COLO668 (cell line): Measurements from ENCODE around the gene ICA1.
"Not testable (repeated sequence)": the region's sequence is repeated elsewhere in the genome, so short reads cannot be mapped to it uniquely, and the experiment has no call there.

ENCODE experiments used
- DNase-seq: peaks from one replicate; lab custom pipeline; 2025; ENCODE audit not compliant: unreplicated experiment; lab: John Stamatoyannopoulos, UW

Gene ICA1

DNA sequence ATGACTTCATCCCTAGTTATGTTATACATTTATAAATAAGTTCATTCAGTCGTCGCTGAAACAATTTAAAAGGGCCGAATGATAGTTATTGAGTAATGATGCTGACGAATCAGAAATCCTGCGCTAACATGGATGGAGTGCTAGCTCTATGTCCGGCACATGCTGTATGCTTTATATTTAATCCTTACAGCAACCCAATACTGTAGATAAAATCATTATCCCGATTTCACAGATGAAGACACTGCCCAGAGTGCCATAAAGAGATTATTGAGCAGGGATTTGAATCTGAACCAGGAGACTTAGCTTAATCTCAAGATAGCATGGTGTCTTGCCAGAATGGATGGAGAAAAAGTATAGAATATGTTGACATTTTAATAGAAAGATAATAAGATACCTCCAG is 1.1 kb upstream of the ICA1 start:
- DNase-seq, result no peak

GRCh38 chr7:8260871-8261694 is 884 bp downstream of the ICA1 start:
- peak; percentile 85 for DNase-seq

DNA sequence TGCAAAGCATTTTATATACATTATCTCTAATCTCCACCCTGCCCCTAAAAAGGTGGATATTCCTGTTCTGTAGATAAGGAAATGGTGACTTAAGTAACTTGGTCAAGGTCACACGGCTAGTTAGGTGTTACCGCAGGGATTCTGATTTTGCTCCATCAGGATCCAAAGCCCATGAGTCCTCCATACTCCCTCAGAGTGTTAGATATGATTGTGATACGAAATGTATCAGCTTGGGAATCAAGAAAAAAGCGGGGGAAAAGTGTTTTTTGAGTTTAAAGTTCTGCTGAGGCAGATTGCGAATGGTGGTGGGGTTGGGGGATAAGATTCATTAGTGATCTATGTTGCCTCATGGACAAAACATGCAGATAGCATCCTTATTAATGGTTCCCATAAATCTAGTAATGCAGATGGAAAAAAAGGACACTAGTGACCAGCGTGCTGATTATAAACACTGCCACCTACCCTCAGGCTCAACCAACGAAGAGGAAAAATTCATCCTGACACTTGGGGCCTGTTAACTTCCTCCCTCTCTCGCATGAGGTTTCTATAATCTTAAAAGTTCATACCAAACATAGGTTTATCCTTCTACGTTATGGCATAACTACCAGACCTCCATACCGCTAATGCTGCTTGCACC is 2.3 kb downstream of the ICA1 start:
- DNase-seq, result no peak

DNA sequence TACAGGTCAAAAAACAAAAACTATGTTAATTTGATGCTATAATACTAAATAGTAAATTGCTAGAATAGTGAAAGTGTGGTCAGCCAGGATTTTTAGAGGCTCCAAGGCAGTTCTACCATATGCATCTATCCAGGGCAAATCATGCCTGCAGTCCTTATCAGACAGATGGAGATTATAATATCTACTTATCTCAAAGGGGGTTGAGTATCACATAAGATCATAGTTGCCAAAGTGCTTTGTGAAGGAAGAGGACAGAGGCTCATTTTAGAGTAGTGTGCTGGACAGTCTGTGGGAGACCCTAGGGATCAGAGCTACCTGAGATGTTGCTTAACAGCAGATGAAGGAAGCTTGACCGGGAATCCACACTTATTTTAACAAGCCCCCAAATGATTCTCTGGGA is 3.2 kb downstream of the ICA1 start:
- no peak for DNase-seq

DNA sequence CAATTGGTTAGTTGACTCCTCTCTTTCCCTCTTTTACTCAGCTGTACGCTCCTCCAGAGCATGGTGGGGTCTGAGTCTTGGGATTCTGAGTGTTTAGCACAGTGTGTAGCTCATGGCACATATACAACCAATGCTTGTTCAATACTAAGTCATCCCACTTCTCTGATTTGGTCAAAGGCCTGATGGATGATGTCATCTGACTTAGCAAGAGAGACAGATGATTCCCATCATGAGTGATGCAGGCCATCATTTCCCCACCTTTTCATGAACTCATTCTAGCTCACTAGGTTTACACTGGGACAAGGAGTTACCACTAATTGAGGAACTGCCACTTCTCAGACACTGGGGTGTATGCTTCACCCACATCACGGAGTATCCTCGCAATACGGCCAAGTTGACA is 3.8 kb downstream of the ICA1 start:
- no peak for DNase-seq

- no peak for DNase-seq
Observed at GRCh38 chr7:8255680-8256655, 6.0 kb downstream of the ICA1 start.

DNA sequence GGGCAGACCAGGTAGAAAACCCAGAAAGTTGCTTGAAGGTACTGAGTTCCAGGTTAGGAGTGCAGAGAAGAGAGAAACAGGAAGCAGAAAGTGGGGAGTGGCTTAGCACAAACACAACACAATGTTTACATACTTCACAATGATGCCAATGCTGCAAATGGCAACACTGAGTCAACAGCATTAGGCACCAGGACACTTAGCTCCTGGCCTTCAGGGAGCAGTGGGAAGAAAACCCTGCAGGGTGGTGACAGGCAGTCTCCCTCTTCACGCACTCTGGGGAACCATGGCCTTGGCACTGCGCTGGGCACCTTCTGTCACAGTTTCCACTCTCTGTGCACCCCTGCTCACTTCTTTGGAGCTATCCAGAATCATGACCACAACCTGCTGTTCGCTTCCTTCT is 7.3 kb downstream of the ICA1 start:
- peak; percentile 50 for DNase-seq

GRCh38 chr7:8254215-8254614 is 7.8 kb downstream of the ICA1 start:
- DNase-seq, result no peak

- DNase-seq, result no peak
Observed at GRCh38 chr7:8251195-8251594, 10.8 kb downstream of the ICA1 start.

DNA sequence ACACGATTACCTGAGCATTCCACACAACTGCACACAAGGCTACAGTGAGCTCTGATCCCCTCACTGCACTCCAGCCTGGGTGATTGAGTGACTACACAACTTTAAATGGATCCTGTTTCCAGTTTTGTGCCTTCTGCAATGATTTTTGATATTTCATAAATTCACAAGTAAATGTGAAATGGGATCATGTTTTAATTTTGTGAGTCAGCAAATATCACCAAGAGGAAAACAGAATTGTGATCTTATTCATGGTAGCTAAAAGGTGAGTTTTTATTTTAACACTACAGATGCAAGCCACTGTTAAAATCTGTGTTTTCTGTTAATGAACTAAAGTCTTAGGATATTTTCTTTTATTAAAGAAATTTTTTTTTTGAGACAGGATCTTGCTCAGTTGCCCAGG is 11.4 kb downstream of the ICA1 start:
- no peak for DNase-seq

- DNase-seq, result no peak
Observed at GRCh38 chr7:8249121-8249520, 12.8 kb downstream of the ICA1 start.

- no peak for DNase-seq
Observed at GRCh38 chr7:8246020-8246419, 15.9 kb downstream of the ICA1 start.

DNA sequence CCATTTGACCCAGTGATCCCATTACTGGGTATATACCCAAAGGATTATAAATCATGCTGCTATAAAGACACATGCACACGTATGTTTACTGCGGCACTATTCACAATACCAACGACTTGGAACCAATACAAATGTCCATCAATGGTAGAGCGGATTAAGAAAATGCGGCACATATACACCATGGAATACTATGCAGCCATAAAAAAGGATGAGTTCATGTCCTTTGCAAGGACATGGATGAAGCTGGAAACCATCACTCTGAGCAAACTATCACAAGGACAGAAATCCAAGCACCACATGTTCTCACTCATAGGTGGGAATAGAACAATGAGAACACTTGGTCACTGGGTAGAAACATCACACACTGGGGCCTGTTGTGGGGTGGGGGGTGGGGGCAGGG is 16.9 kb downstream of the ICA1 start:
- not testable (repeated sequence) for DNase-seq

DNA sequence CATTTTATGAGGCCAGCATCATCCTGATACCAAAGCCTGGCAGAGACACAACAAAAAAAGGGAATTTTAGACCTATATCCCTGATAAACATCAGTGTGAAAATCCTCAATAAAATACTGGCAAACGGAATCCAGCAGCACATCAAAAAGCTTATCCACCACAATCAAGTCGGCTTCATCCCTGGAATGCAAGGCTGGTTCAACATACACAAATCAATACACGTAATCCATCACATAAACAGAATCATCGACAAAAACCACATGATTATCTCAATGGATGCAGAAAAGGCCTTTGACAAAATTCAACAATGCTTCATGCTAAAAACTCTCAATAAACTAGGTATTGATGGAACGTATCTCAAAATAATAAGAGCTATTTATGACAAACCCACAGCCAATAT is 18.9 kb downstream of the ICA1 start:
- DNase-seq, result not testable (repeated sequence)

- peak; percentile 78 for DNase-seq
Observed at GRCh38 chr7:8239702-8240362, 22.1 kb downstream of the ICA1 start.

DNA sequence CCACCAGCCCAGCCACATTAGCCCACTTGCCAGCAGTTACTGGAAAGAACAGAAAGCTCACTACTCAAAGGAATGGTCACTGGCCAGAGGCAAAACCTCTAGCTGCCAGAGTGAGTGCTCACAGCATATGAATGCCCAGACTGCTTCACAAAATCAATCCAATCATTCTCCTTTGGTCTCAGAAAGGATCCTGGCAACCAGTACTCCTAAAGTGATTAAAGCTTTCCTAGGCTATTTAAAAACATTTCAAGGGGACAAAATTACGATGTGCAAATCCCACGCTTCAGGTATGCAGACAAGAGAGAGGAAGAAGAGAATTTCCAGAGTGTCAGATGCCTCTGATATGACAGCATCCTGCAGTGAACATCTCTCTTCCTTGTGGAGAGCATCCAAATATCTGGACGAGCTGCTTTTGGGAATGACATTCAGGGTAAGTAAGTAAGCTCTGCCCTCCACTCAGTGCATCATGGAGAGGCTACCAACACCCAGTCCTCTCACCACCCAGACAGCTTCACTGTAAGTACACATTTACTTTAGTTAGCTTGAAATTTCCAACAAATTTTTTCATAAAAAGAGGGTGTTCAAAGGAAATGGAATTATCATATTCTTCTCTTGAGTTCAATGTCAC is 25.1 kb downstream of the ICA1 start:
- DNase-seq, result no peak

- DNase-seq, result no peak
Observed at GRCh38 chr7:8232999-8233847, 28.7 kb downstream of the ICA1 start.

DNA sequence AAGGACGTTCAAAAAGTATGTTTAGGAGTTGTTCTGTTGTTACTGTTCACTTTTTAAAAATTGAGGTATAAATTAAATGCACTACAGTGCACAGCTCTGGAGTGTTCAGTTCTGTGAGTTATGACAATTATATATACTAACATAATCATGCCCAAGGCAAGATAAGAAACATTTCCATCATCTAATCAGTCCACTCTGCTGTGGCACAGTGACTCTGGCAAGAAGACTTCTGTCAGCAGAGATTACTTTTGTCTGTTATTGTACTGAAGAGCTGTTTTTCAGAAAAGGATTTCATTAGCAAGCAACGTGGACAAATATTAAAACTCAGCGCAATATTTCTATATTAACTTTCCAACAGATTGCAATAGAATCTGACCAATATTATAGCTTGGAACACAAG is 32.0 kb downstream of the ICA1 start:
- no peak for DNase-seq

DNA sequence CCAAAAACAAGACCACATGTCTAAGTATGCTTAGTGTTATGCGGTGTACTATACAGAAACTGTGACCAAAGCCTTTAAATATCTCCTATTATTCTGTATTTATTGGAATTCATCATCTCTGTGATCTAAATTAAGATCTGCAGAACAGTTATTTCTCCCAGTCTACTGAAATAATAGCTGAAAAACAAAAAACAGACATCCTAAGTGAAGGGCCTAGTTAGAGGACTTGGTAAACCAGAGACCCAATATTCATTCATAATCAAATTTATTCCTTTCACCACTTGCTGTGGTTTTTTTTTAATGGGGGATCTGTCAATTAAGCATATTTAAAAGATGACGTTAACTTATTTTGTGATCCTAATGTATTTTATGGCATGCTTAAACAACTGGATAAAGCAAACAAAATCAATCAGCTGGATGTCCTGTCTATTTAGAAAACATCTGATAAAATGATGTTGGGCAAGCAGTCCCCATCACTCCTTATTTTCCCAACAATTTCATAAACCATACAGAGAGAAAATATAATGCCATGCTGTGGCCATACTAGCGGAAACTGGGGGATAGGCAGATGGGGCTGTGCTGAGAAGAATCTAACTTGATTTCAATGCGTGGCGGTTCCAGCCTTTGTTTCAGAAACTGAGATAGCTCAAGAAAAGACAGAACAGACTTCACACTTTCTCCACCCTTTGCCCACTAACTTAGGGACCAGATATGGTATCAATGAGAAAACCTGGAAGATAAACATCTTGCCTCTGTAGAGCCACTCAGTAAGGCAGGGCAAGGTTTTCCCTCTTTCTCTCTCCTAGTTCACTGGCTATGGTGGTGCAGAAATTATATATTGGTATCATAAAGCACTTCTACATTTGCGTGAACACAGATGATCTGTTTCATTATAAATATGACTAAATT is 32.9 kb downstream of the ICA1 start:
- no peak for DNase-seq
